Hematopoietic multipotent progenitor cell treated with erythropoietin and hydrocortisone succinate and interleukin-3 and kit ligand, for 4 days (in vitro differentiated cells): ENCODE data around the gene PLEKHA5.
"Not testable (repeated sequence)": the region's sequence is repeated elsewhere in the genome, so short reads cannot be mapped to it uniquely, and the experiment has no call there.

Experiments
- DNase-seq: peaks from one replicate; pipeline ENCODE4 v3.0.0-alpha.2; 2015

The PLEKHA5 gene

GRCh38 chr12:19285793-19286448 is 156.4 kb downstream of the PLEKHA5 start:
- DNase-seq: no peak

GRCh38 chr12:19287302-19287701 is 157.8 kb downstream of the PLEKHA5 start:
- DNase-seq: no peak

- no peak for DNase-seq
Measured at GRCh38 chr12:19288161-19288560, 158.6 kb downstream of the PLEKHA5 start.

- peak; percentile 75 for DNase-seq
Measured at GRCh38 chr12:19288603-19289244, 159.2 kb downstream of the PLEKHA5 start.

GRCh38 chr12:19298836-19299605 is 169.5 kb downstream of the PLEKHA5 start:
- no peak for DNase-seq

GRCh38 chr12:19299765-19300164 is 170.2 kb downstream of the PLEKHA5 start:
- DNase-seq: no peak

- DNase-seq: no peak
Measured at GRCh38 chr12:19301223-19301622, 171.7 kb downstream of the PLEKHA5 start.

GRCh38 chr12:19301688-19302087 is 172.2 kb downstream of the PLEKHA5 start:
- DNase-seq: no peak

- DNase-seq: peak; percentile 3
Measured at GRCh38 chr12:19302100-19302640, 172.6 kb downstream of the PLEKHA5 start.

- DNase-seq: no peak
Measured at GRCh38 chr12:19303496-19303895, 174.0 kb downstream of the PLEKHA5 start.

- DNase-seq: no peak
Measured at GRCh38 chr12:19304149-19304750, 174.7 kb downstream of the PLEKHA5 start.

GRCh38 chr12:19305621-19306020 is 176.1 kb downstream of the PLEKHA5 start:
- DNase-seq: not testable (repeated sequence)

GRCh38 chr12:19306366-19306765 is 176.8 kb downstream of the PLEKHA5 start:
- no peak for DNase-seq

- DNase-seq: no peak
Measured at GRCh38 chr12:19307451-19307850, 177.9 kb downstream of the PLEKHA5 start.

GRCh38 chr12:19311165-19311564 is 181.6 kb downstream of the PLEKHA5 start:
- DNase-seq: no peak

GRCh38 chr12:19312637-19313036 is 183.1 kb downstream of the PLEKHA5 start:
- no peak for DNase-seq

GRCh38 chr12:19316425-19316824 is 186.9 kb downstream of the PLEKHA5 start:
- no peak for DNase-seq

- DNase-seq: no peak
Measured at GRCh38 chr12:19322376-19322775, 192.8 kb downstream of the PLEKHA5 start.

- DNase-seq: no peak
Measured at GRCh38 chr12:19323805-19324204, 194.3 kb downstream of the PLEKHA5 start.

GRCh38 chr12:19326102-19326501 is 196.6 kb downstream of the PLEKHA5 start:
- DNase-seq: no peak

- DNase-seq: no peak
Measured at GRCh38 chr12:19332196-19332595, 202.7 kb downstream of the PLEKHA5 start.

GRCh38 chr12:19338405-19338804 is 208.9 kb downstream of the PLEKHA5 start:
- no peak for DNase-seq

GRCh38 chr12:19350850-19351249 is 221.3 kb downstream of the PLEKHA5 start:
- not testable (repeated sequence) for DNase-seq
